NB4 (cell line): ENCODE results near the gene CHMP2A.

ENCODE experiments used
- MYC ChIP-seq: IDR thresholded peaks from 2 replicates; pipeline ENCODE4 v1.6.1; 2011; ENCODE audit warnings: low read depth, low read length
- POLR2A ChIP-seq: IDR thresholded peaks from 2 replicates; pipeline ENCODE4 v1.6.1; 2011; ENCODE audit warnings: mild to moderate bottlenecking; ENCODE audit not compliant: insufficient read length; ENCODE audit errors: extremely low read depth
- TF ChIP-seq, protein P1 (sequence below): IDR thresholded peaks from one replicate; pipeline ENCODE4 v1.5.1; 2012; ENCODE audit warnings: low read depth, low read length
- TF ChIP-seq, protein P2 (sequence below): IDR thresholded peaks from 2 replicates; pipeline ENCODE4 v1.6.1; 2011; ENCODE audit warnings: low read depth, low read length

DNA sequence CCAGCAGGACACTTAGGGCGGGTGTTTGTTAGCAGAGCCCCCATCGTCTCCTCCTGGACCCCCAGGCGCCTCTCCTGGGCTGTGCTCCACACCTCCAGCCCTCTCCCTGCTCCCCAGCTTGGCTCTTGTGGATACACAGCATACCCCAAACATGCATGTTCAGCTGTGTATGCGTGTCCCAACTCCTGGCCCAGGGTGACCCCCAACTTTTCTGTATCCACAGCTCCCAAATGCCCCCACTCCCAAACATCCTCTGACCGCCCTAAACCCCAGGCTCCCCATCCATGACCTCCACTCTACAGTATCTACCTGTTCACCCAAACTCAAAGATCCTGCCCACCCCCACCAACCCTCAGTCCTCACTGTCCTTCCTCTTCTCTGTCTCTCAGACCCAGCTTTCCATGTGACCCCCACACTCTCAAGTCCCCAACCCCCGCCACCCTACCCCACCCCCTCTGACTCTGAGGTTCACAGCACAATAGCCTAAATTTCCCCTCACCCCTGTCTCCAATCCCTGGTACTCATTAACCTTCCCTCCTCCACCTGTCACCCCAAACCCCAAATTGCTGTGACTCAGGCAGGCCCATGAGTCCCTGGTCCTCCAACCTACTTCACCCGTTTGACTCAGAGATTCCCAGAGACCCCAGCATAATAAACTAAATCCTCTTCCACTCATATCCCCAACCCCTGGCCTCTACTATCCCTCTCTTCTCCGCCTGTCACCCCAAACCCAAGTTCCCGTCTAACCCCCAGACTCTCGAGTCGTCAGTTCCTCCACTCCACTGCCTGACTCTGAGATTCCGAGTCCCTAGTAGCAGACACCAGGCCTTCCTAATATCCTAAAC, 2.5 kb upstream of the CHMP2A start:
- TF ChIP-seq, protein P1, sequence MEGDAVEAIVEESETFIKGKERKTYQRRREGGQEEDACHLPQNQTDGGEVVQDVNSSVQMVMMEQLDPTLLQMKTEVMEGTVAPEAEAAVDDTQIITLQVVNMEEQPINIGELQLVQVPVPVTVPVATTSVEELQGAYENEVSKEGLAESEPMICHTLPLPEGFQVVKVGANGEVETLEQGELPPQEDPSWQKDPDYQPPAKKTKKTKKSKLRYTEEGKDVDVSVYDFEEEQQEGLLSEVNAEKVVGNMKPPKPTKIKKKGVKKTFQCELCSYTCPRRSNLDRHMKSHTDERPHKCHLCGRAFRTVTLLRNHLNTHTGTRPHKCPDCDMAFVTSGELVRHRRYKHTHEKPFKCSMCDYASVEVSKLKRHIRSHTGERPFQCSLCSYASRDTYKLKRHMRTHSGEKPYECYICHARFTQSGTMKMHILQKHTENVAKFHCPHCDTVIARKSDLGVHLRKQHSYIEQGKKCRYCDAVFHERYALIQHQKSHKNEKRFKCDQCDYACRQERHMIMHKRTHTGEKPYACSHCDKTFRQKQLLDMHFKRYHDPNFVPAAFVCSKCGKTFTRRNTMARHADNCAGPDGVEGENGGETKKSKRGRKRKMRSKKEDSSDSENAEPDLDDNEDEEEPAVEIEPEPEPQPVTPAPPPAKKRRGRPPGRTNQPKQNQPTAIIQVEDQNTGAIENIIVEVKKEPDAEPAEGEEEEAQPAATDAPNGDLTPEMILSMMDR, result no peak
- TF ChIP-seq POLR2A (no peak), MYC (no peak)
- TF ChIP-seq, protein P2, sequence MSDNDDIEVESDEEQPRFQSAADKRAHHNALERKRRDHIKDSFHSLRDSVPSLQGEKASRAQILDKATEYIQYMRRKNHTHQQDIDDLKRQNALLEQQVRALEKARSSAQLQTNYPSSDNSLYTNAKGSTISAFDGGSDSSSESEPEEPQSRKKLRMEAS, result no peak
